GM19463 (cell line): Measurements from ENCODE around the gene CTNND2.
"Not testable (repeated sequence)": the region's sequence is repeated elsewhere in the genome, so short reads cannot be mapped to it uniquely, and the experiment has no call there.

Experiments
- ATAC-seq: cut with Tn5 transposase; IDR thresholded peaks from one replicate; pipeline ENCODE4 v1.9.1; 2021; ENCODE audit warnings: mild to moderate bottlenecking, moderate library complexity; ENCODE audit not compliant: unreplicated experiment

Gene CTNND2

GRCh38 chr5:11681796-11682195, 222.4 kb downstream of the CTNND2 start:
- no peak for ATAC-seq

GRCh38 chr5:11679676-11680075, 224.6 kb downstream of the CTNND2 start:
- ATAC-seq, result no peak

GRCh38 chr5:11675184-11675583, 229.1 kb downstream of the CTNND2 start:
- ATAC-seq, result no peak

- no peak for ATAC-seq
Measured at GRCh38 chr5:11672385-11673085, 231.7 kb downstream of the CTNND2 start.

GRCh38 chr5:11658376-11658775, 245.9 kb downstream of the CTNND2 start:
- no peak for ATAC-seq

GRCh38 chr5:11656916-11657315, 247.3 kb downstream of the CTNND2 start:
- no peak for ATAC-seq

- ATAC-seq, result no peak
Measured at GRCh38 chr5:11655681-11656080, 248.6 kb downstream of the CTNND2 start.

- no peak for ATAC-seq
Measured at GRCh38 chr5:11650936-11651335, 253.3 kb downstream of the CTNND2 start.

GRCh38 chr5:11646141-11646540, 258.1 kb downstream of the CTNND2 start:
- ATAC-seq, result no peak

- ATAC-seq, result no peak
Measured at GRCh38 chr5:11642438-11642837, 261.8 kb downstream of the CTNND2 start.

- ATAC-seq, result no peak
Measured at GRCh38 chr5:11640158-11640873, 263.9 kb downstream of the CTNND2 start.

- ATAC-seq, result no peak
Measured at GRCh38 chr5:11622785-11623184, 281.5 kb downstream of the CTNND2 start.

- ATAC-seq, result no peak
Measured at GRCh38 chr5:11620172-11620571, 284.1 kb downstream of the CTNND2 start.

GRCh38 chr5:11619339-11620024, 284.8 kb downstream of the CTNND2 start:
- no peak for ATAC-seq

GRCh38 chr5:11617080-11617479, 287.2 kb downstream of the CTNND2 start:
- no peak for ATAC-seq

GRCh38 chr5:11616624-11617023, 287.6 kb downstream of the CTNND2 start:
- not testable (repeated sequence) for ATAC-seq

- no peak for ATAC-seq
Measured at GRCh38 chr5:11611011-11611410, 293.2 kb downstream of the CTNND2 start.

GRCh38 chr5:11609570-11610303, 294.5 kb downstream of the CTNND2 start:
- no peak for ATAC-seq

GRCh38 chr5:11608530-11608929, 295.7 kb downstream of the CTNND2 start:
- ATAC-seq, result no peak

GRCh38 chr5:11607944-11608483, 296.2 kb downstream of the CTNND2 start:
- ATAC-seq, result no peak

- ATAC-seq, result no peak
Measured at GRCh38 chr5:11602298-11602697, 301.9 kb downstream of the CTNND2 start.
